GM13976 (cell line): ENCODE results near the gene RNASE4.

Experiments
- DNase-seq: peaks from one replicate; pipeline ENCODE4 v3.0.0; 2012; ENCODE audit warnings: low spot score
- CTCF ChIP-seq: IDR thresholded peaks from 2 replicates; pipeline ENCODE4 v1.5.1; 2012; ENCODE audit warnings: borderline replicate concordance, mild to moderate bottlenecking; ENCODE audit not compliant: insufficient read depth; ENCODE audit errors: extremely low read depth, missing control alignments, control extremely low read depth
- in situ Hi-C: fragments of 300-500 bp; cut with MboI; formaldehyde crosslinking; loops from one replicate; pipeline ENCODE4 v1.12.0; 2022; ENCODE audit warnings: low sequenced_read_pairs, mixed read lengths, inconsistent platforms; ENCODE audit not compliant: unreplicated experiment

RNASE4 gene

GRCh38 chr14:20687362-20688166, 3.2 kb downstream of the RNASE4 start:
- no peak for DNase-seq
- in situ Hi-C loops: loop anchor here (10.0 kb wide), 2 partner anchors 53 to 363 kb away; no protein-coding TSS in a partner anchor
- no peak for TF ChIP-seq CTCF

- DNase-seq: no peak
- no peak for TF ChIP-seq CTCF
- in situ Hi-C loops: loop anchor here (10.0 kb wide), 2 partner anchors 54 to 364 kb away; no protein-coding TSS in a partner anchor
Observed at GRCh38 chr14:20688167-20688839, 3.9 kb downstream of the RNASE4 start, which contains the start of gene ANG. ANG (plus strand) TSS chr14:20688764; CDS start chr14:20693565, 4,801 bp downstream.

- peak; percentile 77 for DNase-seq
- in situ Hi-C loops: no loop called here
- peak; percentile 77 for TF ChIP-seq CTCF
Observed at GRCh38 chr14:20690848-20691640, 6.7 kb downstream of the RNASE4 start.

DNA sequence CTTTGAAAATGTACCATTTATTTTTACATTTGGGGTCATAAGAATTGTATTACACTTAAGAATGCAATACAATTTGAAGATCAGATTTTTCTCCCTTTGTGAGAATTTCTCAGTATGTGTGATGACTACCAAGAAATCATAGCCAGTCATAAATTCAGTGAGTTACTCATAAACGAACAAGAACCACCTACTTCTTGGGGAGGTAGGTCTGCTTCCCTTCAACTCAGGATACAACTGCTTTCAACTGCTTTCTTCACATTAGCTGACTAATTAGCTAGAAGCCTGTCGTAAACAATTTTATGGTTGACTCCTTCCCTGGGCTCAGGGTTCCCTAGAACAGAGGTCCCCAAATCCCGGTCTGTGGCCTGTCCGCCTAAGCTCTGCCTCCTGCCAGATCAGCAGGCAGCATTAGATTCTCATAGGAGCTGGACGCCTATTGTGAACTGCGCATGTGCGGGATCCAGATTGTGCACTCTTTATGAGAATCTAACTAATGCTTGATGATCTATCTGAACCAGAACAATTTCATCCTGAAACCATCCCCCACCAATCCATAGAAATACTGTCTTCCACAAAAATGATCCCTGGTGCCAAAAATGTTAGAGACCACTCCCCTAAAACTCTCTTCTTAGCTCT, 7.9 kb downstream of the RNASE4 start:
- no peak for DNase-seq
- TF ChIP-seq CTCF: no peak
- in situ Hi-C loops: no loop called here

GRCh38 chr14:20696764-20697163, 12.4 kb downstream of the RNASE4 start:
- no peak for DNase-seq
- in situ Hi-C loops: no loop called here
- no peak for TF ChIP-seq CTCF

DNA sequence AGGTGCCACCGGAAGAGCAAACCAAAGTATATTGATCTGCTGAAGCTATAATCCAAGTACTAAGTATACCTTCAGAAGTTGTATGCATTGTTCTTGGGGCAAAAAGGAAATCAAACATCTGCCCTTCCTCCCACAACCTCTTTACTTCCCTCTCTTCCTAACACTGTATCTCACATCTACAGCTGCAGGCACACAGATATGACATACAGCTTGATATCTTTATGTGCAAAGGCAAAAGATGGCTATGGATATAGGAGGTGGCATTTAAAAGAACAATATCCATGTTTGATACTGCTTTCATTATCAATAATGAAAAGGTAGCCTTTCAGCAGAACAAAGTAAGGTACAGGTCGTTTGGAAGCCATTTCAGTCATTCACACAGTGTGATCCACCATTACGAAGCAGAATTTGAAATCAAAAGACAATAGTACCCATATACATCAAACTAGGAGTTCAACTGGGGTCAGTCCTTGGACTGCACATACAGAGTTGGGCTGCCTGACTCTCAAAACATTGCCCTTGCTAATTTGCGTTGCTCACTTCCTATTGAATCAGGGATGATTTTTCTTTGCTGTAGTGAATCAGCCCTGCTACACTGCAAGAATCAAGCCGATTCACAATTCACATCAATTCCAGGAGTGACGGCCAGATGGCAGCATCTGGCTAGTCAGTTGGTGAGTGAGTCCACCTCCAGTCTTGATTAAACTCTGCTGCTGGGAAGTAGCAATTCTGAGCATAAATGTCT, 13.1 kb downstream of the RNASE4 start:
- peak; percentile 68 for DNase-seq
- in situ Hi-C loops: no loop called here
- peak; percentile 61 for TF ChIP-seq CTCF
